A549 (cell line): Measurements from ENCODE around the gene GRK7.

Experiments
- BHLHE40 ChIP-seq: IDR thresholded peaks from 2 replicates; pipeline ENCODE4 v1.6.1; 2012; ENCODE audit warnings: low read depth, low read length, inconsistent platforms
- CHD2 ChIP-seq: fragments of 150-350 bp; IDR thresholded peaks from 2 replicates; pipeline ENCODE4 v1.6.1; 2014; ENCODE audit warnings: low read length; ENCODE audit not compliant: partially characterized antibody
- CTCF ChIP-seq: fragments of >200 bp; sonication (Bioruptor Twin); formaldehyde crosslinking; IDR thresholded peaks from 3 replicates; pipeline ENCODE4 v1.5.1; 2016
- EP300 ChIP-seq, 2 experiments: fragments of >200 bp; sonication (Bioruptor Twin); formaldehyde crosslinking; IDR thresholded peaks; 2 replicates in 1 of 2; 3 replicates in 1 of 2; pipeline ENCODE4 v1.6.1; 2016 to 2017
- JUN ChIP-seq, 2 experiments: fragments of >200 bp; sonication (Bioruptor Twin); formaldehyde crosslinking; IDR thresholded peaks; 2 replicates in 1 of 2; 3 replicates in 1 of 2; pipeline ENCODE4 v1.6.1; 2016 to 2017
- MAZ ChIP-seq: fragments of 150-350 bp; IDR thresholded peaks from 2 replicates; pipeline ENCODE4 v1.6.1; 2014; ENCODE audit warnings: antibody characterized with exemption, low read depth, low read length, borderline replicate concordance
- POLR2A ChIP-seq: IDR thresholded peaks from 2 replicates; pipeline ENCODE4 v1.6.1; 2012; ENCODE audit warnings: mild to moderate bottlenecking, low read length
- POLR2AphosphoS2 ChIP-seq: conservative IDR thresholded peaks from 2 replicates; pipeline ENCODE4 v1.6.1; 2012; ENCODE audit warnings: low read length, improper control_type of control experiment, inconsistent platforms

- no peak for TF ChIP-seq POLR2AphosphoS2
- no peak for TF ChIP-seq BHLHE40
- no peak for TF ChIP-seq MAZ
- TF ChIP-seq EP300 (IDR thresholded peaks at IDR 0.05), result no peak
- TF ChIP-seq POLR2A, result no peak
- TF ChIP-seq JUN (IDR thresholded peaks at IDR 0.05), result no peak
- TF ChIP-seq CHD2, result no peak
- TF ChIP-seq CTCF, result no peak
Observed at GRCh38 chr3:141776885-141777284, 13.7 kb downstream of the GRK7 start.
